ENCODE results near the gene C17orf58.
"Not testable (repeated sequence)": the region's sequence is repeated elsewhere in the genome, so short reads cannot be mapped to it uniquely, and the experiment has no call there.

C17orf58 gene

GRCh38 chr17:67996301-67997171, at the start of gene C17orf58:
Gene C17orf58 (minus strand): TSS chr17:67996469. CDS start chr17:67996198, 271 bp downstream.
- not testable (repeated sequence) for FAIRE-seq

GRCh38 chr17:68036304-68037147, 40.3 kb upstream of the C17orf58 start:
- FAIRE-seq, result no peak

- no peak for FAIRE-seq
Observed at GRCh38 chr17:68035523-68036303, 39.4 kb upstream of the C17orf58 start, which contains the start of gene KPNA2. Gene KPNA2 (plus strand): TSS chr17:68035735. CDS start chr17:68037133, 1,398 bp downstream.

GRCh38 chr17:68035131-68035522, 38.9 kb upstream of the C17orf58 start:
- peak; percentile 98 for FAIRE-seq

- no peak for FAIRE-seq
Observed at GRCh38 chr17:68034452-68034776, 38.1 kb upstream of the C17orf58 start.

GRCh38 chr17:68033636-68034451, 37.6 kb upstream of the C17orf58 start:
- peak; percentile 98 for FAIRE-seq

- no peak for FAIRE-seq
Observed at GRCh38 chr17:68029512-68030215, 33.4 kb upstream of the C17orf58 start.

GRCh38 chr17:68022547-68022946, 26.3 kb upstream of the C17orf58 start:
- not testable (repeated sequence) for FAIRE-seq

- FAIRE-seq, result no peak
Observed at GRCh38 chr17:68021963-68022362, 25.7 kb upstream of the C17orf58 start.

- not testable (repeated sequence) for FAIRE-seq
Observed at GRCh38 chr17:68020791-68021190, 24.5 kb upstream of the C17orf58 start.

- FAIRE-seq, result no peak
Observed at GRCh38 chr17:68020409-68020756, 24.1 kb upstream of the C17orf58 start.

GRCh38 chr17:68019675-68020408, 23.6 kb upstream of the C17orf58 start:
- peak; percentile 67 for FAIRE-seq

- no peak for FAIRE-seq
Observed at GRCh38 chr17:68019336-68019674, 23.0 kb upstream of the C17orf58 start.

- not testable (repeated sequence) for FAIRE-seq
Observed at GRCh38 chr17:68018493-68018892, 22.2 kb upstream of the C17orf58 start.

GRCh38 chr17:68016838-68017237, 20.6 kb upstream of the C17orf58 start:
- no peak for FAIRE-seq

GRCh38 chr17:68015081-68015723, 18.9 kb upstream of the C17orf58 start:
- no peak for FAIRE-seq

GRCh38 chr17:68013385-68013784, 17.1 kb upstream of the C17orf58 start:
- no peak for FAIRE-seq

- FAIRE-seq, result no peak
Observed at GRCh38 chr17:68011199-68011665, 15.0 kb upstream of the C17orf58 start.

GRCh38 chr17:68006797-68007196, 10.5 kb upstream of the C17orf58 start:
- no peak for FAIRE-seq

GRCh38 chr17:68004201-68004600, 7.9 kb upstream of the C17orf58 start:
- FAIRE-seq, result no peak
